ENCODE results near the gene AIP.
A peak's percentile ranks its signal among the peaks of the same experiment; 100 is the strongest.

The AIP gene

DNA sequence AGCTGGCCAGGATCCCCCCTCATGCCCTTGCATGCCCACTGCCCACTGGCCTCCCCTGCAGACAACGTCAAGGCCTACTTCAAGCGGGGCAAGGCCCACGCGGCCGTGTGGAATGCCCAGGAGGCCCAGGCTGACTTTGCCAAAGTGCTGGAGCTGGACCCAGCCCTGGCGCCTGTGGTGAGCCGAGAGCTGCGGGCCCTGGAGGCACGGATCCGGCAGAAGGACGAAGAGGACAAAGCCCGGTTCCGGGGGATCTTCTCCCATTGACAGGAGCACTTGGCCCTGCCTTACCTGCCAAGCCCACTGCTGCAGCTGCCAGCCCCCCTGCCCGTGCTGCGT is 7.9 kb downstream of the AIP start:
- Histone ChIP-seq H3K36me3 (ENCODE audit: insufficient read depth, low read length) (peaks cover 98% of the 10 kb centered on the region), H3K79me2 (ENCODE audit: insufficient read depth, low read length) (peaks cover 24% of the 10 kb centered on the region), H3K9me3 (ENCODE audit: insufficient read depth, low read length, severe bottlenecking) (no peaks in the 10 kb centered on the region), H3K4me3 (ENCODE audit: low read depth in 1 of 2, low read length in 2 of 2) (no peak overlapping the region), H3K4me1 (ENCODE audit: insufficient read depth, low read length) (peaks cover 11% of the 10 kb centered on the region), H2AFZ (ENCODE audit: low read depth, low read length) (no peak overlapping the region), H3K9ac (ENCODE audit: low read depth, low read length) (no peak overlapping the region), H3K27me3 (ENCODE audit: insufficient read depth, low read length, poor library complexity) (no peaks in the 10 kb centered on the region), H4K20me1 (ENCODE audit: insufficient read depth, low read length) (peaks cover 44% of the 10 kb centered on the region), H3K27ac (ENCODE audit: low read length) (no peak overlapping the region), H3K4me2 (ENCODE audit: insufficient read depth, low read length) (no peak overlapping the region)
- no peak for ATAC-seq (ENCODE audit: insufficient read depth, low read depth)
- DNase-seq: peak; percentile 6
- TF ChIP-seq EZH2 (IDR thresholded peaks at IDR 0.05; ENCODE audit: borderline replicate concordance, low read depth, low read length, severe bottlenecking) (no peak), CTCF (IDR thresholded peaks at IDR 0.05; ENCODE audit: borderline replicate concordance, extremely low read depth, low read length, poor library complexity, severe bottlenecking) (no peak)

- peaks cover 98% of the 10 kb centered on the region for H3K36me3 ChIP-seq (ENCODE audit: insufficient read depth, low read length)
- no peak for DNase-seq
- H3K79me2 ChIP-seq (ENCODE audit: insufficient read depth, low read length): peaks cover 16% of the 10 kb centered on the region
- no peak overlapping the region for H3K27ac ChIP-seq (ENCODE audit: low read length)
- H3K4me3 ChIP-seq (ENCODE audit: low read depth in 1 of 2, low read length in 2 of 2): no peak overlapping the region
- H3K27me3 ChIP-seq (ENCODE audit: insufficient read depth, low read length, poor library complexity): no peaks in the 10 kb centered on the region
- H4K20me1 ChIP-seq (ENCODE audit: insufficient read depth, low read length): peaks cover 38% of the 10 kb centered on the region
- TF ChIP-seq EZH2 (IDR thresholded peaks at IDR 0.05; ENCODE audit: borderline replicate concordance, low read depth, low read length, severe bottlenecking) (no peak), CTCF (IDR thresholded peaks at IDR 0.05; ENCODE audit: borderline replicate concordance, extremely low read depth, low read length, poor library complexity, severe bottlenecking) (no peak)
- peak; percentile 9; the same call in 1 of the 3 replicates for ATAC-seq (ENCODE audit: insufficient read depth, low read depth)
- H3K9ac ChIP-seq (ENCODE audit: low read depth, low read length): no peak overlapping the region
- no peak overlapping the region for H2AFZ ChIP-seq (ENCODE audit: low read depth, low read length)
- H3K4me1 ChIP-seq (ENCODE audit: insufficient read depth, low read length): peaks cover 3% of the 10 kb centered on the region
- no peak overlapping the region for H3K4me2 ChIP-seq (ENCODE audit: insufficient read depth, low read length)
- no peaks in the 10 kb centered on the region for H3K9me3 ChIP-seq (ENCODE audit: insufficient read depth, low read length, severe bottlenecking)
These were observed 8.6 kb downstream of the AIP start for GRCh38 chr11:67491276-67492068.

GRCh38 chr11:67492069-67492727 is 9.4 kb downstream of the AIP start:
- Histone ChIP-seq H3K9me3 (ENCODE audit: insufficient read depth, low read length, severe bottlenecking) (no peaks in the 10 kb centered on the region), H3K4me3 (ENCODE audit: low read depth in 1 of 2, low read length in 2 of 2) (no peak overlapping the region), H3K4me2 (ENCODE audit: insufficient read depth, low read length) (no peak overlapping the region), H3K27ac (ENCODE audit: low read length) (no peak overlapping the region; the same call in 1 of the 2 replicates), H3K4me1 (ENCODE audit: insufficient read depth, low read length) (no peaks in the 10 kb centered on the region), H3K79me2 (ENCODE audit: insufficient read depth, low read length) (peaks cover 9% of the 10 kb centered on the region), H3K27me3 (ENCODE audit: insufficient read depth, low read length, poor library complexity) (no peaks in the 10 kb centered on the region), H2AFZ (ENCODE audit: low read depth, low read length) (no peak overlapping the region), H3K36me3 (ENCODE audit: insufficient read depth, low read length) (peaks cover 95% of the 10 kb centered on the region), H4K20me1 (ENCODE audit: insufficient read depth, low read length) (peaks cover 32% of the 10 kb centered on the region), H3K9ac (ENCODE audit: low read depth, low read length) (no peak overlapping the region)
- TF ChIP-seq EZH2 (IDR thresholded peaks at IDR 0.05; ENCODE audit: borderline replicate concordance, low read depth, low read length, severe bottlenecking) (no peak), CTCF (IDR thresholded peaks at IDR 0.05; ENCODE audit: borderline replicate concordance, extremely low read depth, low read length, poor library complexity, severe bottlenecking) (no peak)
- ATAC-seq (ENCODE audit: insufficient read depth, low read depth) (no peak), DNase-seq (no peak)

All from DND-41 (cell line).